COLO829 (cell line): ENCODE results near the gene ATOH8.
A peak's percentile ranks its signal among the peaks of the same experiment; 100 is the strongest.

ENCODE experiments used
- DNase-seq: peaks from one replicate; pipeline ENCODE4 v3.0.0; 2012; ENCODE audit warnings: low spot score

Gene ATOH8

GRCh38 chr2:85754313-85755095 is 713 bp downstream of the ATOH8 start:
- DNase-seq = no peak

DNA sequence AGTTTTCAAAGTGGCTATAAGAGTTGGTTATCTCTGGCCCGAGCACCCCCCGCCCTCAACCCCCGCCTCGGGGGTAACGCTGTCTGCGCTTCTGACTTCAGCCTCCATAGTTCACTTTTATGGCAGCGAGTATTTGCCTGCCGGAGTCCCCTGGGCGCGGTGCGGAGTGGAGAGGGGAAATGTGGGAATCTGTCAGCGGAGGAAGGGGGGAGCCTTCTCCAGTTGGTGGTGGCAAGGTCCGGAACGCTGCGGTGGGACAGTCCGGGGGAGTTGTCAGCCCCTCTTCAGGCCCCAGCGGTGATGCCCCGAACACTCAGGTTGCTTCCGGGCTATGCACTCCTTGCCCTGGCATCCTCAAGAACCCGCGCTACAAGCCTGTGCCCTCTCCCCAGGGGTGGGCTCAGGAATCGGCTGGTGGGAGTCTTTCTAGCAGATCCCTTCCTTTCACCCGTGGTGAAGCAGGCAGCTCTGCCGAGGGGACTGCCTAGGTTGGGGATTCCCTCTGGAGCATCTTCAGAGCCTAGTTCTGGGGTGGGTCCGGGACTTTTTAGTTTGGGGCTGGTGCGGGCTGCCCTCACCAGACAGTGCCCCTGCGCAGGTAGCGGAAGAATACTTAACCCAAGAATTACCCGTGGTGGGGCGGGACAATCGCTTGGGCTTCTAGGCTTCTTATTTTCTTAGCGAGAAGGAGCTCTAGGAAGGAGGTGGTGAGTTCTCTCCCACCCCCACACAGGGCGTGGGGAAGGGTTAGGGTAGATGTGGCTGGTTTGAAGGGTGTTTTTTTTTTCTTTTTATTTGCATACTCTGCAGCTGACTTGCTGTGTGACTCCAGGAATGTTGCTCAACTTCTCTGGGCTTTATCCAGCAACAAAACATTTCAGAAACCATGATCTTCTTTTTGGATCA is 1.6 kb downstream of the ATOH8 start:
- DNase-seq = no peak

GRCh38 chr2:85756195-85756594 is 2.4 kb downstream of the ATOH8 start:
- DNase-seq = no peak

GRCh38 chr2:85756822-85757435 is 3.1 kb downstream of the ATOH8 start:
- DNase-seq = no peak

- no peak for DNase-seq
Observed at GRCh38 chr2:85757860-85758259, 4.1 kb downstream of the ATOH8 start.

DNA sequence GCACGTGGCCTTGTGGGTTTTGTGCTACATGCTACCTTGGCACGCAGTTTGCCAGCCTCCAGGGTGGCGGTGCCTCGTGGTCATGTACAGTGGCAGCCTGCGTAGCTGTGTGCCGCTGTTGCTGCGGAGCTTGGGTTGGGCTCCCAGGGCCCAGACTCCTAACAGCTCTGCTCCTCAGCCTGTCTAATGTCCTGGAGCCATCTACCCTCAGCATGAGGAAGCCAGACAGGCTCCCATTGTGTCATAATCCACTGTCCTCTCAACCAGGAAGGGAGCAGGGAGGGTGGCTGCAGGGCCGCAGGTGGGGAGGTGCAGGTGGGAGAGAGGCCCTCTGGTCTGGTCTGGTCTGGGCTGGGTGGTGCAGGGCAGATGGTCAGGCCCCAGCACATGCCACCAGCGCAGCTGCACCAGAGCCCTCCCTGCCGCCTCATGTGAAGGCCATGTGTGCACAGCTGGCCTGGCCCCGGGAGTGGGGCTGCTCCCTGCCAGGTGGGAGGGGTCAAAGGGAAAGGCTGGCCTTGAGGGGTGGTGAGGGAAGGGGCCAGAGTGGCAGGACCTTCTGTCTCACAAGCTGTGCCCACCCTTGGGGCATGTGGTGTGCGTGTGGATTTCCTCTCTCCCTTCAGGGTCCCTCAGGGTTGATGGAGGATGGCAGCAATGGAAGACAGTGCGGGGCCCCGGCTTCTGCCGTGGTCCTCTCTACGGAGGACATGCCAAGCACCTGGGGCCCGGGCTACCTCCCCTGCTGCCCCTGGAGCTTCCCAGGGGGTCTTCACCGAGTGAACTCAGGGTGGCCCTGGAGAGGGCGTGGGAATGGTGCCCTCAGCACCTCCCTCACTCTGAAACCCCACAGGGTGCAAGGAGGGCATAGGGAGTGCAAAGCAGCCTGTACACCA is 4.8 kb downstream of the ATOH8 start:
- DNase-seq = no peak

GRCh38 chr2:85759257-85759613 is 5.4 kb downstream of the ATOH8 start:
- DNase-seq = no peak

- DNase-seq = peak; percentile 88
Observed at GRCh38 chr2:85760371-85760770, 6.6 kb downstream of the ATOH8 start.

- no peak for DNase-seq
Observed at GRCh38 chr2:85760872-85761271, 7.1 kb downstream of the ATOH8 start.

DNA sequence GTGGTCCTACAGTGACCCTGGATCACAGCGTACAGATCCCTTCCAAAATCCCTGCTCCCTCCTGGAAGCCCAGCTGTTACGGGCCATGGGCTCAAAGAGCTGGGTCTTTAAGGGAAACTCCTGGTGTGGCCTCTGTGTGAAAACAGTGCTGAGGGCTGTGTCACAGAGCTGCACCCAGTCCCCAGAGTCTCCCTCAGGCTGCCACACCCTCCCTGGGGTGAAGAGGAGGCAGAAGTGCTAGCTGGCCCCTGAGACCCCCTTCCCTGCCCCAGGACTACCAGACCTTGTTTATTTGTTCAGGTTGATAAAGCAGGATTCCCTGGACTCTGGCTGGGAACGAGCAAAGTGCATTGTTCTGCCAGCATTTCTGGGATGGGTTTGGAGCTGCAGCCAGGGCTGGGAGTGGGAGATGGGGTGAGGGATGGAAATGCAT is 7.7 kb downstream of the ATOH8 start:
- no peak for DNase-seq

DNA sequence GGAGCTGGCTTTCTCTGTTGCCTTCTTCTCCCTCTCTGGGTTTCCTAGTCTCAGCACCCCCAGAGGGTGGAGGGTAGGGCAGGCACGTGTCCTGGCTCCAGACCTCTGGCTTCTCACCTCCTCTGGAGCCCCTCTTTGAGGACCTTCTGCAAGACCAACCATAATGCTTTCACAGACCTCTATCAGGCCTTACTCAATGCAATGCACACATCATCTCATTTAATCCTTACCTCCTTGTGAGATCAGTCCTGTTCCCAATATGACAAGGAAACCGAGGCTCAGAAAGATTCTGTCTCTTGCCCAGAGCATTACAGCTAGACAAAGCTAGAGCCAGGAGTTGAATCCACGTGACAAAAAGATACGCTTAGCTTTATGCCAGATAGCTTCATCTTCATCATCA is 8.2 kb downstream of the ATOH8 start:
- no peak for DNase-seq

DNA sequence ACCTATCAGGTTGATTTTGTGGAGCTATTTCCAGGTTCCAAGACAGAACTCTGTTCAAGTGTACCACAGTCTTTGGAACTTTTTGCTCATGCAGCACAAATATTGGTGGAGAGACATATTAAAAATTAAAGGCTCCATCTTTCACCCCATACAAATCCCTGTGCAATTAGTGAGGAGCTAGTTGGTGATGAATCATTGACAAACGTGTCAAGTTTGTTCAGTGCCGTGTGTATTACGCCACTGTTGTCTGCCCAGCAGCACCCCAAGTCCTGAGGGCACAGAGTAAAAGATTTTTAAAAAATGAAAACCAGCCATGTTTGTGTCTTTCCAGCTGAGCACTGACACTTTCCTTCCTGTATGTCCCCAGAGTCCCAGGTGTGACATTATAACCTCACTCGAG is 9.3 kb downstream of the ATOH8 start:
- DNase-seq = no peak

GRCh38 chr2:85763831-85764230 is 10.0 kb downstream of the ATOH8 start:
- no peak for DNase-seq

DNA sequence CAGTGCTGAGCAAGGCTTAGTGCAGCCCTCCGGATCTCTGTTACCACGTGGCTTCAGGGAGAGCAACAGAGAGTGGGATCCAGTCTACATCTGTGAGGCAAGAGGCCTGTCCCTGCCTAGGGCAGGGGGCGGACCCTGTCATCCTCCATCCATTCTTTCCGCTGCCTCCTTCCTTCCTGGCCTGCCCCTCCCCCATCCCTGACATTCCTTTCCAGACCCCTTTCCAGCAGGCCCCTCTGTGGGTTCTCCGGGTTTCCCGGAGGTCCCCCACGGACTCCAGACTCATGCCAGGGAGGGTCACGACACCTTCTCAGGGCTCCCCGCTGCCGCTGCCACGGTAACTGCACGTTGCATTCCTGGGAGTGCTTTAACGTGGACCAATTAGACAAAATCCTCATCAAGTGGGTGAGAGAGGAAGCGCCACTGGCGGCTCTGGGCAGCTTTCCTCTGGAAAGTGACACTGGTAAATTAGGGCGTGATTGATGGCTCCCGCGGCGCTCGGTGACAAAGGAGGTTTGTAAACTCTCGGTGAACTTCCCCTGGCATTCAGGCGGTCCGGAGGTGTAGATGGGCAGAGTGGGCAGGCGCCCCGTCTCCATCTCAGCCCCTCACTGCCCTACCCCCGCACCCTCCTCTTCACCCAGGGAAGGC is 11.4 kb downstream of the ATOH8 start:
- no peak for DNase-seq

DNA sequence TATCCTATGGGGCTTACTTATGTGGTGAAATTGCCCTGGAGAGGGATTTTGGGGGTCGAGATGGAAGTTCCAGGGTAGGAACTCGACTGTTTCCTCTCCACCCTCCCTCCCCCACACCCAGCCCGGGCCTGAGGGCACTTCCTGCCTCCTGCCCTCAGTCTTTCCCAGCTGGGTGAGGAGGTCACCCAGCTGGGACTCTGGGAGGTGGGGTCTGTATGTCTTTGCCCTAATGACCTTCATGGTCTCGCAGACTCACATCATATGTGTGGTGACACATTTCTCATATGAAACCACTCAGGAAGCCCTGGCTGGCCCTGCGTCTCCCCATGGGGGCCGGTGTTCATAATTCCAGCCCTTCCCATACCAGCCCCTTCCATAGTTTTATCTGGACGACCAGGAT is 12.4 kb downstream of the ATOH8 start:
- no peak for DNase-seq

DNA sequence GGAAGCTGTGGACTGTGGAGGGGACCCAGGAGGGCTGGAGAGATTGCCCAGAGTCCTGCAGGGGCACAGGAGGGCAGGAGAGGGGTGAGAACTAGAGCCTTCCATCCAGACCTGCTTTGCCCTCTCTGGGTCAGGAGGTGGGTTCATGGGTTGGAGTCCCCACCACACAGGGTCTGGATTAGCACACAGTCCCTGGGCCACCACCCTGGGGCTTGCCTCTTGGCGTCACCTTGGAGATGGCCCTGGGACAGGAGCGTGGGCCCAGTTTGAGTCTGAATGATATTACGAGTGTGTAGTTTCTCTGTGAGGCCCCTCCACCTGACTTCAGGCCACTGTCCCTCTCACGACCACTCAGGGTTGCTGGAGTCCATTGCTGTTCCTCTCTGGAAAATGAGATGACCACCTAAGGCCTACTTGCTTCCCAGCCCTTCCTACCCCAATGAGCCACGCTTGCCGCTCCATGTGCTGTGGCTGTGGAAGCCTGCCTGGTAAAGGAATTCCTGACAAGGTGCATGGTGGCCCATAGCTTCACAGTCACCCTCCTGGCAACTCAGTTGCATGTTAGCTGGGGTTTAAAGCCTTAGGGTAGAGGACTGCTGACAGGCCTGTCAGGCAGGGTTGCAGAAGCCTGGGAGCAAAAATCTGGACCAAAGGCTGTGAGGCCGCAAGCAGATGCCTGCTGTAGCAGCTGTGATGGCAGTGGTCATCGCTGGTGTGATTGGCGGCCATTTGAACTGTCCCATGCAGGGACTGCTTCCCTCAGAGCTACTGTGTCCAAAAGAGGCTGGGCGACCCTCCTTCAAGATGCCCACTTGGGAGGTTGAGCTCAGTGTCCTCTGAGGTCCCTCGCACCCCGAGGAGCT is 14.2 kb downstream of the ATOH8 start:
- no peak for DNase-seq

DNA sequence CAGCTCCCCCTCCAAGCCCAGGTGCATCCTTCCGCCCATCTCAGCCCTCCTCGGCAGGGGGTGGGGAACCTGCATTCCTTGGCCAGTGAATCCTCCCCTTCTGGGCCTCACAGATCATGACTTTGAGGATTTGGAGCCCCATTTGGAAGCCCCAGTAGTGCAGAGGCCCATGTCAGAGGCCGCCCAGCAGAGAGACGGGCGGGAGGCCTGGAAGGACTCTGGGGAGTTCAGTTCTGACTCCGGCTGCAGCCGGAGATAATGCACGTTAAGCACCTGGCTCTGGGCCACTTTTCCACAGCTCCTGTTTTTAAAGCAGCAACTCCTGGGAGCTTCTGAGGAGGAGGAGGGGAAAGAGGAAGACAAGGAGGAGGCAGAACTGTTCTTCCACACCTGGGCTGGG is 14.9 kb downstream of the ATOH8 start:
- no peak for DNase-seq

DNA sequence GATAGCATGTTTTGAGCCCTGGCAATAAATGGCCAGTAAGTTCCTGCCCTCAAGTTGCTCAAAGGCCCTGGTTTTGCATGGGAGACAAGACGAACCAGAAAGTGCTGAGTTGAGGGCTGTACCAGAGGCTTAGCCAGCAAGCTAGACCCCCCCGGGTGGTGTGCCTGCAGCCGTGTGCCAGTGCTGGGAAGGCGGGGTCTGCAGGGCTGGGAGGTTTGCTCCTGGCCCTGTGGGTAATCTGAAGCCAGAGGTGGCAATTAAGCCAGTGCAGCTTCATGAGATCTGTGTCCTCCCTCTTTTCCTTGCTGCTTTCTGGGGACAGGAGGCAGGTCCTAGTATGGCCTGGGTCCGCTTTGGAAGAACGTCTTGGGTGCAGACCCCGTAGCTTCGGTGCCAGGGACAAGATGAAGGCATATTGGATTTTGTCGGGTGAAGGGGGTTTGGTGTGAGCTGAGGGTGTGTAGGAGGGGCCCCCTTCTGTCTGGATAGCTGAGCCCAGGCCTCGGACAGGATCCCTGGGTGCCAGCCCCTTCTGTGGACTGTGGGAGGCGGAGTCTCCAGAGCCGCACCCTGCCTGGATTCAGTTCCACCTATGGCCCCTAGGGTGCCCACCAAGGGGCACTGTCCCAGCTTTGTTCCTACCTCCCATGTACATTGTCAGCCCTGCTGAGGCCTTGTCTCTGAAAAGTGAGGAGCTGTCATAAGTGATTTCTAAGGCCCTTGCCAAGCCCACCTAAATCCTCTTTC is 15.6 kb downstream of the ATOH8 start:
- peak; percentile 50 for DNase-seq

- no peak for DNase-seq
Observed at GRCh38 chr2:85769983-85770362, 16.2 kb downstream of the ATOH8 start.

DNA sequence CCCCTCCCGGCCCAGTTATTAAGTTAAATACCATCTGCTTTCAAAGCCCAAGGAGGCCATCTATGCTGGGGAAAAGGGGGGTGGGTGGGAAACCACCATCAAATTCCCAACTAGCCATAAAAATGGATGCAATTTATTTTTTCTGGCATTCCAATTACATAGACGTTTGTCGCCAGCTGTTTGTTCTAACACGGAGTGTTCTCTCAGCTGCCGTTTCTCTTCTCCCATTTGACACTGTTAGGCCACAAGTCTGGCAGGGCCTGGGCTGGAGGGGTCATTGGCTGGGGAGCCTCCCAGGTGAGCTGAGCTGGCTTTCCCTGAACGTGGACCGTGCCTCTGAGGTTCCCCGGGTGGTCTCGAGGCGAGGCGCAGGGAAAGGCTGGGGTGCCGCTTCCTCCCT is 16.6 kb downstream of the ATOH8 start:
- DNase-seq = no peak
